ENCODE data around the gene IMPDH1.

IMPDH1 gene

GRCh38 chr7:128399991-128400390 is 9.8 kb downstream of the IMPDH1 start:
- no peak for TF ChIP-seq CTCF (IDR thresholded peaks at IDR 0.05; ENCODE audit: insufficient read depth, low read depth, low read length, missing control alignments)
- no peak for DNase-seq (ENCODE audit: low read depth)
- no peak overlapping the region for H3K4me3 ChIP-seq (ENCODE audit: low read depth, low read length)

- no peak overlapping the region for H3K4me3 ChIP-seq (ENCODE audit: low read depth, low read length)
- DNase-seq (ENCODE audit: low read depth) = no peak
- no peak for TF ChIP-seq CTCF (IDR thresholded peaks at IDR 0.05; ENCODE audit: insufficient read depth, low read depth, low read length, missing control alignments)
Measured at GRCh38 chr7:128398841-128399135, 11.0 kb downstream of the IMPDH1 start.

GRCh38 chr7:128398016-128398840 is 11.6 kb downstream of the IMPDH1 start:
- TF ChIP-seq CTCF (IDR thresholded peaks at IDR 0.05; ENCODE audit: insufficient read depth, low read depth, low read length, missing control alignments) = peak; percentile 99
- H3K4me3 ChIP-seq (ENCODE audit: low read depth, low read length) = no peak overlapping the region
- no peak for DNase-seq (ENCODE audit: low read depth)

- TF ChIP-seq CTCF (IDR thresholded peaks at IDR 0.05; ENCODE audit: insufficient read depth, low read depth, low read length, missing control alignments) = no peak
- DNase-seq (ENCODE audit: low read depth) = no peak
- H3K4me3 ChIP-seq (ENCODE audit: low read depth, low read length) = no peak overlapping the region
Measured at GRCh38 chr7:128396357-128396756, 13.4 kb downstream of the IMPDH1 start.

- no peak overlapping the region for H3K4me3 ChIP-seq (ENCODE audit: low read depth, low read length)
- no peak for TF ChIP-seq CTCF (IDR thresholded peaks at IDR 0.05; ENCODE audit: insufficient read depth, low read depth, low read length, missing control alignments)
- DNase-seq (ENCODE audit: low read depth) = no peak
Measured at GRCh38 chr7:128395748-128396147, 14.0 kb downstream of the IMPDH1 start.

GRCh38 chr7:128394904-128395496 is 14.8 kb downstream of the IMPDH1 start:
- no peak for DNase-seq (ENCODE audit: low read depth)
- no peak for TF ChIP-seq CTCF (IDR thresholded peaks at IDR 0.05; ENCODE audit: insufficient read depth, low read depth, low read length, missing control alignments)

More at GRCh38 chr7:128394904-128395496, 14.8 kb downstream of the IMPDH1 start:
- no peak overlapping the region for H3K4me3 ChIP-seq (ENCODE audit: low read depth, low read length)

All from GM12865 (cell line).